NCI-H2227 treated with DMSO at 0.1 percent for 48 hours (cell line): ENCODE data around the gene STAU1.
"Not testable (repeated sequence)": the region's sequence is repeated elsewhere in the genome, so short reads cannot be mapped to it uniquely, and the experiment has no call there.

Source experiments
- DNase-seq: peaks from one replicate; lab custom pipeline; 2025; lab: John Stamatoyannopoulos, UW

Gene STAU1

GRCh38 chr20:49203746-49204145 lies 15.6 kb upstream of the STAU1 start:
- no peak for DNase-seq

GRCh38 chr20:49203011-49203410 lies 14.9 kb upstream of the STAU1 start:
- DNase-seq: no peak

GRCh38 chr20:49199729-49200293 lies 11.7 kb upstream of the STAU1 start:
- DNase-seq: no peak

- not testable (repeated sequence) for DNase-seq
Observed at GRCh38 chr20:49192944-49193518, 4.9 kb upstream of the STAU1 start.

- no peak for DNase-seq
Observed at GRCh38 chr20:49187330-49187850, 744 bp downstream of the STAU1 start.

- DNase-seq: no peak
Observed at GRCh38 chr20:49186535-49187329, 1.4 kb downstream of the STAU1 start.

DNA sequence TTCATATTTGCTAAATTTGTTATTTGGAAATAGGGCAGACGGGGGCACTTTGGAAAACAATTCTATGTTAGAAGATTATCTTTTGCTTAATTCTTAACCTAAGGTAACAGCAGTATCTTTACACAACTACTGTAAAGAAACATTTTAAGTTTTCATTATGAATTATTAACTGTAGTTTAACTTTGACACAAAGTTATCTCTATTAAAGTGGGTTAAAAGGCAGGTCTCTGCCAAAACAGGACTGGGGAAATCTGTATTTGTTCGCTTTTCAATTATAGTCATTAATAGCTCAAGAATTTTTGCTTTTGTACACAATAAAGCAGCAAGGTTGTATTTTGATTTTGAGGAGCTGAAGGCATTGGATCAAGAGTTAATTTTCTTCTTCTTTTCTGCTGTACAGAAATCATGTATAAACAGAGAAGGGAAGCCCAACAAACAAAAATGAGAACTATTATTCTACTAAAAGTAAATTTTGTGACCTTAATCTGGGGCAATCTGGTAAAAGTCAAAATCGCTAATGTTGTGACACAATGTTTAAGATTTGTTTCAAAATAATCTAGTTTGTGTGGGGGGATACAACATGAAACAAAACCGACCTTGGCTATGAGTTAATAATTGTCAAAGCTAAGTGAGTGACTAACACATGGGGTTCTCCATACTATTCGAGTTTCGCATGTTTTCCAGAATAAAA lies 2.9 kb downstream of the STAU1 start:
- no peak for DNase-seq

GRCh38 chr20:49184691-49185070 lies 3.5 kb downstream of the STAU1 start:
- DNase-seq: no peak

DNA sequence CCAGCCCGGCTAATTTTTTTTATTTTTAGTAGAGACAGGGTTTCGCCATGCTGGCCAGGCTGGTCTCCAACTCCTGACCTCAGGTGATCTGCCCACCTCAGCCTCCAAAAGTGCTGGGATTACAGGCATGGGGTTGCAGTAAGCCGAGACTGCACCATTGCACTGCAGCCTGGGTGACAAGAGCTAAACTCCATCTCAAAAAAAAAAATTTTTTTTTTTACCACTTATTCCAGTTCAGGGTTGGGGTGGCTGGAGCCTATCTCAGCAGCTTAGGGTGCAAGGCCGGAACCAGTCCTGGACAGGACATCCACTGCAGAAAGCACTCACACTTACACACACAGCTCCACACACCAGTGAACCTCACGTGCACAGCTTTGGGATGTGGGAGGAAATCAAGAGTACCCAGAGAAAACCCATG lies 4.0 kb downstream of the STAU1 start:
- DNase-seq: not testable (repeated sequence)

GRCh38 chr20:49183444-49183843 lies 4.7 kb downstream of the STAU1 start:
- no peak for DNase-seq

DNA sequence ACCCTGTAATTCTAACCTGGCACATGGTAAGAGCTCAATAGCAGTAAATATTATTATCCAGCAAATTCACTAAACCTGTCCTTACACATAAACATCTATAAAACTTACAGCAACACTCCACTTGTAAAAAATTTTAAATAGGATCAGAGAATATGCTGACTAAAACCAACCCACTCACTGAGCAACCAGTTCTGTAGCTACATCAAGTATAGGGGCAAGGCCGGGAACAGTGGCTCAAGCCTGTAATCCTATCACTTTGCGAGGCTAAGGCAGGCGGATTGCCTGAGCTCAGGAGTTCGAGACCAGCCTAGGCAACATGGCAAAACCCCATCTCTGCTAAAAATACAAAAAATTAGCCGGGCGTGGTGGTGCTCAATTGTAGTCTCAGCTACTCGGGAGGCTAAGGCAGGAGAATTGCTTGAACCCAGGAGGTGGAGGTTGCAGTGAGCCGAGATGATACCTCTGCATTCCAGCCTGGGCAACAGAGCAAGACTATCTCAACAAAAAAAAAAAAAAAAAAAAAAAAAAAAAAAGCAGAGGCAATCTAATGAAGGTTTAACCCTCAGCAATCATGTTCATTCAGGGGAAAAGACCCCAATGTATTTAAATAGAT lies 6.8 kb downstream of the STAU1 start:
- DNase-seq: no peak

GRCh38 chr20:49179368-49180277 lies 8.5 kb downstream of the STAU1 start:
- no peak for DNase-seq

DNA sequence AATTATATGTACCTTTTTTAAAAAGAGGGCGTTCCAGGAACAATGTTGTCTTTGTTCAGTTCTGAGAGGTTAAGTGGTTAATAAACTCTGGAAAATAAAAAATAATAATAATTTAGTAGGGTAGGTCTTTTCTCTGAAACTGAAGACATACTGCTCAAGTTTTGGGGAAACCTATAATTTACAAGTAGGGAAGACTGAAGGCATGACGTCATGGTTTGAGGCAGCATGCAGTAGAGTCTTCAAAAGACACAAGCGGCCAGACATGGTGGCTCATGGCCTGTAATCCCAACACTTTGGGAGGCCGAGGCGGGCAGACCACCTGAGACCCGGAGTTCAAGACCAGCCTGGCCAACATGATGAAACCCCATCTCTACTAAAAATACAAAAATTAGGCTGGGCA lies 14.0 kb downstream of the STAU1 start:
- no peak for DNase-seq

DNA sequence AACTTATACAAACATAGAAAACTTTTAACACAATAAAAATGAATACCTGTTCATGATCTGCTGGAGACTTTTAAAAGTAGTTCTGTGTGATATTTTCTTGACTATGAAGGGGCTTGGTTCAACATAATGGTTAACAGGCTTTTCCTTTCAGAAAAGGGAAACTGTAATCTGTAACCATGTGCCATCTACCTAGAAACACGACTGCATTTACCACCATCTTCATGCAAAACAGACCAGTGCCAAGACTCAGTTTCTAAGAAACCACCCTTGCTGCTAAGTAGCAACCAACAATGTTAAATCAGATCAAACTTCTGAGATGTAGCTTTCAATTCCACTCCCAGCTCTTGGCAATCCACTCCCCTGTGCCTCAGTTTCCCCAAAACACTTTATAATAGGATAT lies 15.7 kb downstream of the STAU1 start:
- no peak for DNase-seq

GRCh38 chr20:49171909-49172308 lies 16.2 kb downstream of the STAU1 start:
- DNase-seq: no peak

DNA sequence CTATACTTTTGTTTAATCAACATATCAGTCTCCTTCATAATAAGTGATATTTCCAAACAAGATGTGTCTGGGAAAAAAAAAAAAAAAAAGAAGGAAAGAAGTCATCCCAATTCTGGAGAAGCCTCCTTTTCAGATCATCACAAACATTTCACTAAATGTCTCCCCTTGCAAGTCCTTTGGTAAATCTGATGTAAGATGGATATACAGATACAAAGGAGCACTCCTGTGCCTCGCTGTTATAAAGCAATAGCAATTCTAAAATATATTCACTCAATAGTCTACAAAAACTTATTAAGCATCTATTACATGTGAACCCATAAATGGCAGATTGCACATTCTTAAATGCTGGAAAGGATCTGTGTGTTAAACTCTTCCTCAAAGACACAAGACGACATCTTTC lies 17.4 kb downstream of the STAU1 start:
- DNase-seq: no peak

GRCh38 chr20:49169547-49169946 lies 18.6 kb downstream of the STAU1 start:
- no peak for DNase-seq

GRCh38 chr20:49168864-49169263 lies 19.3 kb downstream of the STAU1 start:
- not testable (repeated sequence) for DNase-seq

DNA sequence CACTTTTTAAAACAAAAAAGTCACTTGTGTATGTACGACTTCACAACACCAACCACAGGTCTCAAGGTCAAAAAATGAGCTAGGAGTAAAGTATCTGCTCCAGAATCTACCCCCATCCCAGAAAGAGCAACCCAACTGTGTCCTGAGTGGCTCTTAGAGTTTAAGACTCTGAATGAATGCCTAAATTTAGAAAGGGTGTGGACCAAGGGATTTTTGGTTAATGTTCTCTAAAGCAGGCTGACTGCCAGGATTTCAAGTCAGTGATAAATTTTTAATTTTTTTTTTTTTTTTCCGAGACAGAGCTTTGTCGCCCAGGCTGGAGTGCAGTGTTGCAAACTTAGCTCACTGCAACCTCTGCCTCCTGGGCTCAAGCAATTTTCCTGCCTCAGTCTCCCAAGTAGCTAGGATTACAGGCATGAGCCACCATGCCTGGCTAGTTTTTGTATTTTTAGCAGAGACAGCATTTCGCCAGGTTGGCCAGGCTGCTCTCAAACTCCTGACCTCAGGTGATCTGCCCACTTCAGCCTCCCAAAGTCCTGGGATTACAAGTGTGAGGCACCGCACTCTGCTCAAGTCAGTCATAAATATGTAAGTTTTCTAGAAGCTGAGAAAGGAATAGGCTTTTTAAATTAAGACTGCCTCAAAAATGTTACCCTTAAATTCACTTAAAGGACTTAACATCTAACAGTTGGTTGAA lies 20.2 kb downstream of the STAU1 start:
- no peak for DNase-seq
